ENCODE data around the gene PCYT1A. TPM values are rescaled to one million over a fixed set of nuclear protein-coding genes. Genes with fewer than 3 reads are reported as not detected.
"Not testable (repeated sequence)": the region's sequence is repeated elsewhere in the genome, so short reads cannot be mapped to it uniquely, and the experiment has no call there.

PCYT1A gene
- total RNA-seq, 1 donor from 2014 or later, result 97.9 TPM

GRCh38 chr3:196216681-196217211, 70.8 kb downstream of the PCYT1A start:
- no peak for DNase-seq (ENCODE audit: low spot score)

- DNase-seq (ENCODE audit: low spot score), result no peak
Measured at GRCh38 chr3:196216089-196216564, 71.4 kb downstream of the PCYT1A start, which contains the start of gene SLC51A. SLC51A (plus strand) TSS chr3:196216534; CDS start chr3:196216713, 179 bp downstream.

- no peak for DNase-seq (ENCODE audit: low spot score)
Measured at GRCh38 chr3:196215493-196216020, 72.0 kb downstream of the PCYT1A start.

GRCh38 chr3:196214783-196215441, 72.6 kb downstream of the PCYT1A start:
- no peak for DNase-seq (ENCODE audit: low spot score)

- DNase-seq (ENCODE audit: low spot score), result no peak
Measured at GRCh38 chr3:196210673-196211556, 76.6 kb downstream of the PCYT1A start, which contains the start of gene ZDHHC19. ZDHHC19 (minus strand) TSS chr3:196211400; CDS start chr3:196211315, 85 bp downstream.

- not testable (repeated sequence) for DNase-seq (ENCODE audit: low spot score)
Measured at GRCh38 chr3:196209944-196210672, 77.4 kb downstream of the PCYT1A start.

GRCh38 chr3:196208942-196209695, 78.4 kb downstream of the PCYT1A start:
- no peak for DNase-seq (ENCODE audit: low spot score)

GRCh38 chr3:196207833-196208607, 79.5 kb downstream of the PCYT1A start:
- no peak for DNase-seq (ENCODE audit: low spot score)

- DNase-seq (ENCODE audit: low spot score), result no peak
Measured at GRCh38 chr3:196207159-196207832, 80.2 kb downstream of the PCYT1A start.

GRCh38 chr3:196205442-196206205, 81.9 kb downstream of the PCYT1A start:
- DNase-seq (ENCODE audit: low spot score), result not testable (repeated sequence)

- DNase-seq (ENCODE audit: low spot score), result no peak
Measured at GRCh38 chr3:196203846-196204245, 83.7 kb downstream of the PCYT1A start.

- DNase-seq (ENCODE audit: low spot score), result no peak
Measured at GRCh38 chr3:196202516-196202970, 85.0 kb downstream of the PCYT1A start.

- DNase-seq (ENCODE audit: low spot score), result no peak
Measured at GRCh38 chr3:196198771-196199753, 88.5 kb downstream of the PCYT1A start.

- no peak for DNase-seq (ENCODE audit: low spot score)
Measured at GRCh38 chr3:196198081-196198675, 89.3 kb downstream of the PCYT1A start.

- no peak for DNase-seq (ENCODE audit: low spot score)
Measured at GRCh38 chr3:196197524-196197923, 90.0 kb downstream of the PCYT1A start.

GRCh38 chr3:196195664-196196265, 91.8 kb downstream of the PCYT1A start:
- no peak for DNase-seq (ENCODE audit: low spot score)

Measured in mesenteric fat pad (tissue), 1 donor.